ENCODE data around the gene RPN2. TPM values are rescaled to one million over a fixed set of nuclear protein-coding genes. Genes with fewer than 3 reads are reported as not detected.

RPN2 gene
- polyA plus RNA-seq, 3 donors, result 169 to 215 (median 199) TPM

DNA sequence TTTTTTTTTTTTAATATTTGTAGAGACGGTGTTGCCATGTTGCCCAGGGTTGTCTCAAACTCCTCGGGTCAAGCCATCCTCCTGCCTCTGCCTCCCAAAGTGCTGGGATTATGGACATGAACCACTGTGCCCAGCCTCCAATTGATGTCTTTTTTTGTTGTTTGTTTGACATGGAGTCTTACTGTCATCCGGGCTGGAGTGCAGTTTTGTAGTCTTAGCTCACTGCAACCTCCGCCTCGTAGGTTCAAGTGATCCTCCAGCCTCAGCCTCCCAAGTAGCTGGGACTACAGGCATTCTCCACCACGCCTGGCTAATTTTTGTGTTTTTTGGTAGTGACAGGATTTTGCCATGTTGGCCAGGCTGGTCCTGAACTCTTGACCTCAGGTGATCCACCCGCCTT is 9.7 kb downstream of the RPN2 start:
- DNase-seq, result no peak
- intact Hi-C loops (cut with micrococcal nuclease), result no loop called here
- Histone ChIP-seq H4K20me1 (ENCODE audit: insufficient read depth, low read length) (peaks cover 84% of the 10 kb centered on the region), H2AFZ (ENCODE audit: insufficient read depth, low read depth, low read length, poor library complexity, severe bottlenecking) (no peak overlapping the region), H3K27me3 (ENCODE audit: control insufficient read depth in 2 of 2, insufficient read depth in 2 of 2, low read length in 2 of 2) (no peaks in the 10 kb centered on the region), H3K4me2 (replicated peaks; ENCODE audit: extremely low read depth, low read length, poor library complexity, severe bottlenecking) (no peak overlapping the region), H3K27ac (ENCODE audit: low read depth in 1 of 2, low read length in 2 of 2) (no peak overlapping the region), H3K9me3 (replicated peaks in 1 of 2; ENCODE audit: control insufficient read depth in 1 of 2, insufficient read depth in 1 of 2, low read length in 2 of 2) (no peaks in the 10 kb centered on the region), H3K9ac (ENCODE audit: insufficient read depth, low read length, poor library complexity, severe bottlenecking) (no peak overlapping the region), H3K4me1 (ENCODE audit: control insufficient read depth in 1 of 2, insufficient read depth in 2 of 2, low read length in 2 of 2) (no peaks in the 10 kb centered on the region), H3K4me3 (replicated peaks in 1 of 3; ENCODE audit: low read depth in 2 of 3, low read length in 3 of 3) (no peak overlapping the region), H3K36me3 (replicated peaks in 1 of 2; ENCODE audit: control insufficient read depth in 1 of 2, insufficient read depth in 2 of 2, low read length in 2 of 2) (peaks cover 51 to 86% of the 10 kb centered on the region in 2 donors), H3K79me2 (ENCODE audit: insufficient read depth, low read length) (peaks cover 96% of the 10 kb centered on the region)
- Mint-ChIP-seq H3K36me3 (peaks cover 63 to 78% of the 10 kb centered on the region in 2 donors), H3K4me3 (no peak overlapping the region), H3K27me3 (ENCODE audit: low read depth in 3 of 3) (no peaks in the 10 kb centered on the region), H3K4me1 (peaks cover 20% of the 10 kb centered on the region), H3K27ac (peak overlapping the region in 2 of 7 donors; percentile 50 to 56), H3K9me3 (peaks cover 0 to 2% (median 0%) of the 10 kb centered on the region in 7 donors)
- TF ChIP-seq CTCF (IDR thresholded peaks at IDR 0.05), result no peak
- WGBS (ENCODE audit: insufficient coverage), result 100% methylated on average over 1 of the region's 7 CpGs

- Histone ChIP-seq H3K79me2 (ENCODE audit: insufficient read depth, low read length) (peaks cover 96% of the 10 kb centered on the region), H4K20me1 (ENCODE audit: insufficient read depth, low read length) (peaks cover 84% of the 10 kb centered on the region), H3K4me3 (replicated peaks in 1 of 3; ENCODE audit: low read depth in 2 of 3, low read length in 3 of 3) (no peak overlapping the region), H3K27me3 (ENCODE audit: control insufficient read depth in 2 of 2, insufficient read depth in 2 of 2, low read length in 2 of 2) (no peaks in the 10 kb centered on the region), H3K27ac (ENCODE audit: low read depth in 1 of 2, low read length in 2 of 2) (peak overlapping the region in 1 of 2 donors; percentile 40), H3K9me3 (replicated peaks in 1 of 2; ENCODE audit: control insufficient read depth in 1 of 2, insufficient read depth in 1 of 2, low read length in 2 of 2) (no peaks in the 10 kb centered on the region), H2AFZ (ENCODE audit: insufficient read depth, low read depth, low read length, poor library complexity, severe bottlenecking) (no peak overlapping the region), H3K4me2 (replicated peaks; ENCODE audit: extremely low read depth, low read length, poor library complexity, severe bottlenecking) (no peak overlapping the region), H3K36me3 (replicated peaks in 1 of 2; ENCODE audit: control insufficient read depth in 1 of 2, insufficient read depth in 2 of 2, low read length in 2 of 2) (peaks cover 44 to 82% of the 10 kb centered on the region in 2 donors), H3K4me1 (ENCODE audit: control insufficient read depth in 1 of 2, insufficient read depth in 2 of 2, low read length in 2 of 2) (no peaks in the 10 kb centered on the region), H3K9ac (ENCODE audit: insufficient read depth, low read length, poor library complexity, severe bottlenecking) (no peak overlapping the region)
- peaks cover 27% of the 10 kb centered on the region for H3K4me1 Mint-ChIP-seq
- intact Hi-C loops (cut with micrococcal nuclease), result no loop called here
- no peak for TF ChIP-seq CTCF (IDR thresholded peaks at IDR 0.05)
- no peaks in the 10 kb centered on the region for H3K27me3 Mint-ChIP-seq (ENCODE audit: low read depth in 3 of 3)
- no peak overlapping the region for H3K4me3 Mint-ChIP-seq
- H3K36me3 Mint-ChIP-seq, result peaks cover 59 to 78% of the 10 kb centered on the region in 2 donors
- DNase-seq, result no peak
- H3K27ac Mint-ChIP-seq, result peak overlapping the region in 2 of 7 donors; percentile 0 to 4
- peaks cover 0 to 2% (median 0%) of the 10 kb centered on the region in 7 donors for H3K9me3 Mint-ChIP-seq
- WGBS (ENCODE audit: insufficient coverage), result 52% methylated on average over 3 of the region's 6 CpGs
Observed at GRCh38 chr20:37189416-37190016, 10.4 kb downstream of the RPN2 start.

Measured in CD14-positive monocyte (primary cell).